Sigmoid colon (tissue), 7 donors: Measurements from ENCODE around the gene KCTD3. TPM values are rescaled to one million over a fixed set of nuclear protein-coding genes. Genes with fewer than 3 reads are reported as not detected.
A peak's percentile ranks its signal among the peaks of the same experiment; 100 is the strongest.

Experiments used
- DNase-seq: peaks from one replicate; pipeline ENCODE4 v3.0.0-alpha.2; 2019
- H3K27ac ChIP-seq, 4 donors: fragments of 200-600 bp; sonication (generic); one replicate each; pipeline ENCODE4 v1.5.1; 2016 to 2019; ENCODE audit warnings: mild to moderate bottlenecking in 1 of 4
- H3K27me3 ChIP-seq, 3 donors: fragments of 200-600 bp; sonication (generic); one replicate each; pipeline ENCODE4 v1.5.1; 2019; ENCODE audit warnings: mild to moderate bottlenecking in 1 of 3
- H3K36me3 ChIP-seq, 4 donors: fragments of 200-600 bp; sonication (generic); one replicate each; pipeline ENCODE4 v1.5.1; 2016 to 2019
- H3K4me1 ChIP-seq, 4 donors: fragments of 200-600 bp; sonication (generic); one replicate each; pipeline ENCODE4 v1.5.1; 2017 to 2019
- H3K4me3 ChIP-seq, 4 donors: fragments of 200-600 bp; sonication (generic); one replicate each; pipeline ENCODE4 v1.5.1; 2017 to 2019; ENCODE audit warnings: mild to moderate bottlenecking in 2 of 4, moderate library complexity in 1 of 4
- H3K9me3 ChIP-seq, 4 donors: fragments of 200-600 bp in 3 of 4; sonication (generic) in 3 of 4; one replicate each; pipeline versions ENCODE4 v1.5.1 to v1.6.1; 2013 to 2019
- CTCF ChIP-seq, 4 experiments: fragments of 450-650 bp in 3 of 4; fragments of 200-600 bp in 1 of 4; IDR thresholded peaks; one replicate each; pipeline ENCODE4 v1.5.1; 2016 to 2019; ENCODE audit warnings: antibody characterized with exemption in 4 of 4, mild to moderate bottlenecking in 3 of 4, moderate library complexity in 2 of 4
- EP300 ChIP-seq, 4 donors: sonication (generic); formaldehyde crosslinking; IDR thresholded peaks; one replicate each; pipeline ENCODE4 v1.6.1; 2017; ENCODE audit warnings: antibody characterized with exemption in 4 of 4
- POLR2A ChIP-seq, 2 donors: fragments of 450-650 bp; IDR thresholded peaks; one replicate each; pipeline ENCODE4 v1.6.1; 2016; ENCODE audit warnings: antibody characterized with exemption in 2 of 2, mild to moderate bottlenecking in 2 of 2, moderate library complexity in 2 of 2
- POLR2AphosphoS5 ChIP-seq, 4 donors: sonication (generic); formaldehyde crosslinking; IDR thresholded peaks; one replicate each; pipeline ENCODE4 v1.6.1; 2017; ENCODE audit warnings: antibody characterized with exemption in 4 of 4
- WGBS, 2 donors: extraction: QIAGEN DNeasy Blood & Tissue Kit; methylation state at CpG; one replicate each; pipeline ENCODE4 v1.1.7; 2013; 5-methylcytosine and 5-hydroxymethylcytosine counted together
- intact Hi-C: fragments of 100-400 bp; cut with DNase I; formaldehyde crosslinking; loops from one replicate; pipeline ENCODE4 v1.15.1; 2023
- polyA plus RNA-seq, 3 donors: library from polyadenylated mRNA; stranded (reverse); fragments of 200-250 nt; gene quantifications; one replicate each; pipeline ENCODE4 v1.2.3, GENCODE V29; 2013
- total RNA-seq, 4 donors: library from RNA; depleted of rRNA; stranded (reverse); fragments of >200 nt; gene quantifications; one replicate each; pipeline ENCODE4 v1.1.0, GENCODE V29; 2016
- donor health status: healthy with polysubstance abuse.
- donor health status: Bipolar disorder and iron deficiency.
- donor health status: healthy.

The KCTD3 gene
- total and polyA plus RNA-seq, 7 donors: 17.6 to 136 (median 93.0) TPM

DNA sequence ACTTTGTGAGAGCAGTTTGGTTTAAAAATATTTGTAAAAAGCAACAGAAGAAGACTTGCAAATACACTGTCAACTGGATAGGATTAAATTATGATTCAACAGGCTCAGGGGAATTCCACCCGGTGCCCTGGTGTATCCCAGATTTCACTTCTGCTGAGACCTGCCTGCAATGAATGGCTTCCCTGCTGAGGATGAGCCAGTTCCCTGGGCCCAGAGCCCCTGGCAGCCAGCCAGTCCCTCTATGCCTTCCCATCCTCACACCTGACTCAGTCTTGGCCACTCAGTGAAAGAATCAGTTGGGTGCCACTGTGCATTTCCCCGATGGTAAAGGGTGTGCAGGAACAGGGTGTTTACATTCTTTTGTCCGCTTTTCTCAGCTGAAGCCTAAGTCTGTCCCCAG lies 64.4 kb downstream of the KCTD3 start:
- 56 to 58% methylated on average over 3 of the region's 3 CpGs for WGBS, 2 donors
- TF ChIP-seq EP300 (IDR thresholded peaks at IDR 0.05) (no peak), POLR2A (IDR thresholded peaks at IDR 0.05) (no peak), POLR2AphosphoS5 (IDR thresholded peaks at IDR 0.05) (peak in 1 of 4 donors; percentile 54), CTCF (IDR thresholded peaks at IDR 0.05) (no peak)
- no peak for DNase-seq

DNA sequence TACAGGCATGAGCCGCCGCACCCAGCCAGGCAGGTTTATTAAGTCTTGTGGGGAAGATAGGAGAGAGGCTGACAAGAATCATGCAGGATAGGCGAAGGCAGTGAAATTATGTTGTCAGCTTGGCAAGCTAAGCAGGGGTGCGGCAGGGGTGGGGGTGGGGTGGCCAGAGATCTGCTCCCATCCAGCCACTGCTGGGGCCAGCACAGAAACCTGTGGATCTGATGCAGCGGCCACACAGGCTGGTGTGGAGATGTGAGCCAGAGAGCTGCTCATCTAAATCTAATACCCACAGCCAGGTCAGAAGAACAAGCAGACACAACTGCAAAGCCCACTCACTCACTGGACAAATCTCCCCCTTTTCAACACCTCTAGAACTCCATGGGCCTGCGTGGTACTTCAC lies 68.7 kb downstream of the KCTD3 start:
- no peaks in the 10 kb centered on the region for H3K36me3 ChIP-seq
- no peaks in the 10 kb centered on the region for H3K9me3 ChIP-seq
- H3K27ac ChIP-seq: peak overlapping the region; percentile 62 to 81 (median 70)
- intact Hi-C loops: no loop called here
- TF ChIP-seq CTCF (IDR thresholded peaks at IDR 0.05) (no peak), POLR2AphosphoS5 (IDR thresholded peaks at IDR 0.05) (no peak)
- peaks cover 0 to 29% (median 16%) of the 10 kb centered on the region in 4 donors for H3K4me1 ChIP-seq
- H3K4me3 ChIP-seq: no peak overlapping the region
- no peaks in the 10 kb centered on the region for H3K27me3 ChIP-seq
- 17 to 71% methylated on average over 6 of the region's 6 CpGs for WGBS, 2 donors
- DNase-seq: no peak

More for the DNA sequence above, 64.4 kb downstream of the KCTD3 start:
- no peaks in the 10 kb centered on the region for H3K36me3 ChIP-seq
- H3K27ac ChIP-seq: no peak overlapping the region
- intact Hi-C loops: no loop called here
- H3K27me3 ChIP-seq: no peaks in the 10 kb centered on the region
- peaks cover 0 to 19% (median 7%) of the 10 kb centered on the region in 4 donors for H3K4me1 ChIP-seq
- no peak overlapping the region for H3K4me3 ChIP-seq
- no peaks in the 10 kb centered on the region for H3K9me3 ChIP-seq

DNA sequence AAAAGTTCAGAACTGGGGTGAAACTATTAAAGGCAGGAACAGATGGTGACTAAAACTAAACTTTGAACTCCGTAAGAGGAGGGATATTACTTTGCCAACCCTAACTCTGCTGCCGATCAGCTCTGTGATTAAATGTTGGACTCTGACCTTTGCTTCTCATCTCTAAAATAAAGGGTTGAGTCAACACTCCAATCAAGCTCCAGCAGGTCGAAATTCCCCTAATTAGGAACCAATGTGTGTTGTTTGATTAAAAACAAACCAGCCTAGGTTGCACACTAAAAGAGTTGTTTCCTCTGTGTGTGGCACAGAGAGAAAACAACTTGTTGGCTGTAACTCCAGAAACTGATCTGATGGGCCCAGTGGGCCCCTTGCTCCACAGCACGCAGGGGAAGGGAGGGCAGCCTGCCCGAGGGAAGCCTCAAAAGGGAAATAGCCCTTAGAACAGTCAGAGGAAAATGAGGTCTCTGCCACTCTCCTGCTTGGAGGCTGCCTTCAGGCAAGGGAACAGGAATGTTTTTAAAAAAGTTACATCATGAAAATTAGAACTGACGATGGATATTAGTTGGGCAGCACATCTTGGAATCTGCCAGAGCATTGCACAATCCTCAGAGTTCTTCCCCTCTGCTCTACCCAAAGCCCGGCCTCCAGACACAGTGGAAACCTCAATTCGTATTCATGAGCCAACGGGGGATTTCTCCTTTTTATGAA lies 69.3 kb downstream of the KCTD3 start:
- no peak overlapping the region for H3K4me3 ChIP-seq
- no peaks in the 10 kb centered on the region for H3K9me3 ChIP-seq
- peaks cover 0 to 24% (median 15%) of the 10 kb centered on the region in 4 donors for H3K4me1 ChIP-seq
- WGBS, 2 donors: 19 to 56% methylated on average over 9 of the region's 9 CpGs
- DNase-seq: peak; percentile 75
- H3K27ac ChIP-seq: peak overlapping the region; percentile 62 to 81 (median 70)
- intact Hi-C loops: no loop called here
- H3K27me3 ChIP-seq: no peaks in the 10 kb centered on the region
- TF ChIP-seq POLR2A (IDR thresholded peaks at IDR 0.05) (no peak), POLR2AphosphoS5 (IDR thresholded peaks at IDR 0.05) (peak in 1 of 4 donors; percentile 17)
- no peaks in the 10 kb centered on the region for H3K36me3 ChIP-seq

DNA sequence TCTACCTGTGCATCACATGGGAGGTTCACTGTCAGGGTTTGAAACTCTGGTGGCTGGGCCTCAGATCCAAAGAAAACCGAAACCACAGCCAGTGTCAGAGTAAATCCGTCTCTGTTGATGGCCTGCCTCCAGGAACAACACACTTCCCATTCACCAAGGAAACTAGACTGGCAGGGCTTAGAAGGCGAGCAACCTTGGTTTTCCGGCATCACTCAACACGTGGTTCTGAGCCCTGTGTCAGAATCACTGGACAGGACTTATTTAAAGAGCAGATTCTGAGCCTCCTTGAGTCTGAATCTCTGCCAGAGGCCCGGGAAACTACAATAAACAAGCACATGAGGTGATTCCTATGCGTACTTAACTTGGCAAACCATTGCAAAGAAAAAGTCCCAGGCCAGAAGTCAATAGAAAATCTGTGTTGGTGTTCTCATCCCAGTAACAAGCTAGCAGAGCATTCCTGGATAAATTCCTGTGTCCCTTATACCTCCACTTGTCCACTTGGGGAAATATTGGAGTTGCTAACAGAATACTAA lies 70.0 kb downstream of the KCTD3 start:
- peaks cover 0 to 17% (median 12%) of the 10 kb centered on the region in 4 donors for H3K4me1 ChIP-seq
- 20 to 64% methylated on average over 7 of the region's 7 CpGs for WGBS, 2 donors
- H3K27ac ChIP-seq: peak overlapping the region; percentile 62 to 81 (median 70)
- H3K36me3 ChIP-seq: no peaks in the 10 kb centered on the region
- TF ChIP-seq EP300 (IDR thresholded peaks at IDR 0.05) (no peak), POLR2AphosphoS5 (IDR thresholded peaks at IDR 0.05) (peak in 3 of 4 donors; percentile 30 to 47 (median 42)), CTCF (IDR thresholded peaks at IDR 0.05) (no peak), POLR2A (IDR thresholded peaks at IDR 0.05) (no peak)
- peak; percentile 87 for DNase-seq
- no peaks in the 10 kb centered on the region for H3K9me3 ChIP-seq
- intact Hi-C loops: no loop called here
- H3K4me3 ChIP-seq: no peak overlapping the region
- H3K27me3 ChIP-seq: no peaks in the 10 kb centered on the region

DNA sequence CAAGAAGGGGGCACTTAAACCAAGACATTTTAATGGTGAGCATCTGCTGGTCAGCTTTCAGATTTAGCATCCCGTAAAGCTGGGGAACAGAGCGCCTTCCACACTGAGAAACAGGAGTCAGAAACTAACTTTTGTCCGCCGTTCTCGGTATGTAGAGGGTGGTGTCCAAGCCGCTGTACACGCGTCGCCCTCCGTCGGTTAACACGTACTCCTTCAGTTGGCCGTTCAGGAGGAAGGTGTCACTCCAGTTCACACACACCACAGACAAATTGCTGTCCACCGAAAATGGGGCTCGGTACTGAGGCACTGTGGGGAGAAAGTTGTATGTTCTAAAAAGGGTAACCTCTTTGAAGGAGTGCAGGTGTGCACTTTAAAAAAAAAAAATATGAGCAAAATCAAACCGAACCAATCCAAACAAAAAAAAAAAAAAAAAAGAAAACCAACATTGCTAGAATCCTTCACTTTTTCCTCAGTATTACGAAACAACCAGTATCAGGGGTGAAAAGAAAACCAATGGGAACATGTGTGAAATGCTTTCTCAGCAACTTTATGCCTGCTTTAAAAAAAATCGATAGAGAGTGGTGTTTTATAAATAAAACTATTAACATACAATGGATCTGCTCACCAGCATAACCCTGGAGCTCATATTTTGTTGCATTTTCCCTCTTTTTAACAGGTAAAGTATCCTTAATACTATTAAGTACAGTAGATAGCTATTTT lies 73.5 kb downstream of the KCTD3 start:
- WGBS, 2 donors: 94% methylated on average over 18 of the region's 18 CpGs
- no peak overlapping the region for H3K27ac ChIP-seq

More for the DNA sequence above, 73.5 kb downstream of the KCTD3 start:
- no peak for DNase-seq
- TF ChIP-seq EP300 (IDR thresholded peaks at IDR 0.05) (no peak), CTCF (IDR thresholded peaks at IDR 0.05) (no peak), POLR2A (IDR thresholded peaks at IDR 0.05) (no peak)
- H3K4me3 ChIP-seq: no peak overlapping the region
- intact Hi-C loops: no loop called here
- H3K4me1 ChIP-seq: peaks cover 0 to 14% (median 12%) of the 10 kb centered on the region in 4 donors
- H3K9me3 ChIP-seq: no peaks in the 10 kb centered on the region
- H3K27me3 ChIP-seq: no peaks in the 10 kb centered on the region
- no peaks in the 10 kb centered on the region for H3K36me3 ChIP-seq
